WTC11 (cell line): Measurements from ENCODE around the gene EID2. TPM values are rescaled to one million over a fixed set of nuclear protein-coding genes. Genes with fewer than 3 reads are reported as not detected.

Experiments used
- ATAC-seq: fragments of 200-7000 bp; cut with Tn5 transposase; 2 replicates; pipeline ENCODE4 v1.10.0; 2021; ENCODE audit warnings: mild to moderate bottlenecking, moderate library complexity
- CTCF ChIA-PET: fragments of 300-600 bp; sonication (Branson Sonifier 250); formaldehyde crosslinking; loops from one replicate; lab custom pipeline; 2021; ENCODE audit warnings: antibody characterized with exemption; lab: Charles Lee
- POLR2A ChIA-PET: fragments of 350-600 bp; sonication (Branson Sonifier 250); formaldehyde crosslinking; loops from one replicate; lab custom pipeline; 2021; ENCODE audit warnings: antibody characterized with exemption; lab: Charles Lee
- DNase-seq: peaks from one replicate; pipeline ENCODE4 v3.0.0; 2021; ENCODE audit warnings: low spot score
- H3K27ac Mint-ChIP-seq: 2 replicates; pipeline ENCODE4 v1.8.0; 2021; ENCODE audit warnings: mixed read lengths
- H3K27me3 Mint-ChIP-seq: 2 replicates; pipeline ENCODE4 v1.8.0; 2021; ENCODE audit warnings: low read depth, mild to moderate bottlenecking, moderate library complexity, mixed read lengths
- H3K36me3 Mint-ChIP-seq: 2 replicates; pipeline ENCODE4 v1.8.0; 2021; ENCODE audit warnings: mixed read lengths
- H3K4me1 Mint-ChIP-seq: 2 replicates; pipeline ENCODE4 v1.8.0; 2022; ENCODE audit warnings: mixed read lengths
- H3K4me3 Mint-ChIP-seq: 2 replicates; pipeline ENCODE4 v1.8.0; 2021; ENCODE audit warnings: mild to moderate bottlenecking, moderate library complexity, mixed read lengths
- H3K9me3 Mint-ChIP-seq: 2 replicates; pipeline ENCODE4 v1.8.0; 2021; ENCODE audit warnings: mixed read lengths
- GTF2I ChIP-seq: fragments of 250-450 bp; sonication (Bioruptor Pico); conservative IDR thresholded peaks from 2 replicates; pipeline ENCODE4 v1.4.0; 2021; ENCODE audit warnings: mild to moderate bottlenecking
- JUN ChIP-seq: sonication (generic); formaldehyde crosslinking; IDR thresholded peaks from 2 replicates; pipeline ENCODE4 v1.8.0; 2023; ENCODE audit warnings: mild to moderate bottlenecking, missing genetic modification reagents
- MXD4 ChIP-seq: fragments of 250-450 bp; sonication (Bioruptor Pico); IDR thresholded peaks from 2 replicates; pipeline ENCODE4 v1.8.0; 2021; ENCODE audit warnings: mild to moderate bottlenecking, moderate library complexity, borderline replicate concordance
- NFATC4 ChIP-seq: fragments of 250-450 bp; sonication (Bioruptor Pico); IDR thresholded peaks from 2 replicates; pipeline ENCODE4 v1.9.0; 2021; ENCODE audit warnings: mild to moderate bottlenecking
- NFYB ChIP-seq: sonication (generic); formaldehyde crosslinking; conservative IDR thresholded peaks from 2 replicates; pipeline ENCODE4 v1.8.0; 2022; ENCODE audit warnings: low read depth, missing genetic modification reagents
- NR3C1 ChIP-seq: sonication (generic); formaldehyde crosslinking; conservative IDR thresholded peaks from 2 replicates; pipeline ENCODE4 v1.8.1; 2023; ENCODE audit warnings: low read depth, mild to moderate bottlenecking, missing genetic modification reagents
- RELA ChIP-seq: sonication (generic); formaldehyde crosslinking; IDR thresholded peaks from 2 replicates; pipeline ENCODE4 v1.8.1; 2022; ENCODE audit warnings: missing genetic modification reagents, mild to moderate bottlenecking, borderline replicate concordance
- TP53 ChIP-seq: sonication (generic); formaldehyde crosslinking; IDR thresholded peaks from 2 replicates; pipeline ENCODE4 v1.8.1; 2023; ENCODE audit warnings: mild to moderate bottlenecking, missing genetic modification reagents
- ZBTB21 ChIP-seq: sonication (generic); formaldehyde crosslinking; IDR thresholded peaks from 2 replicates; pipeline ENCODE4 v1.8.1; 2023; ENCODE audit warnings: mild to moderate bottlenecking, missing genetic modification reagents, borderline replicate concordance
- ZNF138 ChIP-seq: sonication (generic); formaldehyde crosslinking; conservative IDR thresholded peaks from 2 replicates; pipeline ENCODE4 v1.8.1; 2022; ENCODE audit warnings: mild to moderate bottlenecking, moderate library complexity, missing genetic modification reagents
- ZNF423 ChIP-seq: fragments of 250-450 bp; sonication (Bioruptor Pico); IDR thresholded peaks from 2 replicates; pipeline ENCODE4 v2.1.2; 2022; ENCODE audit warnings: mild to moderate bottlenecking, moderate library complexity
- total RNA-seq: library from RNA; stranded (reverse); gene quantifications from 3 replicates; pipeline ENCODE4 v1.2.3, GENCODE V29; 2021
- TF ChIP-seq, protein P1 (sequence below): sonication (generic); formaldehyde crosslinking; IDR thresholded peaks from 2 replicates; pipeline ENCODE4 v1.8.1; 2023; ENCODE audit warnings: mild to moderate bottlenecking, missing genetic modification reagents, borderline replicate concordance
- TF ChIP-seq, protein P2 (sequence below): fragments of 250-450 bp; sonication (Bioruptor Pico); IDR thresholded peaks from 2 replicates; pipeline ENCODE4 v1.8.0; 2021; ENCODE audit warnings: mild to moderate bottlenecking
- TF ChIP-seq, protein P3 (sequence below): sonication (generic); formaldehyde crosslinking; conservative IDR thresholded peaks from 2 replicates; pipeline ENCODE4 v1.8.1; 2022; ENCODE audit warnings: mild to moderate bottlenecking, missing genetic modification reagents
- TF ChIP-seq, protein P4 (sequence below): fragments of 250-450 bp; sonication (Bioruptor Pico); IDR thresholded peaks from 2 replicates; pipeline ENCODE4 v2.1.2; 2022; ENCODE audit warnings: mild to moderate bottlenecking, moderate library complexity
- TF ChIP-seq, protein P5 (sequence below): sonication (generic); formaldehyde crosslinking; IDR thresholded peaks from 2 replicates; pipeline ENCODE4 v1.8.0; 2023; ENCODE audit warnings: missing genetic modification reagents, mild to moderate bottlenecking, borderline replicate concordance
- TF ChIP-seq, protein P6 (sequence below): sonication (generic); formaldehyde crosslinking; IDR thresholded peaks from 2 replicates; pipeline ENCODE4 v1.8.0; 2022; ENCODE audit warnings: mild to moderate bottlenecking, missing genetic modification reagents

EID2 gene
- total RNA-seq, 1 experiment from 2014 or later: 21.5 TPM

DNA sequence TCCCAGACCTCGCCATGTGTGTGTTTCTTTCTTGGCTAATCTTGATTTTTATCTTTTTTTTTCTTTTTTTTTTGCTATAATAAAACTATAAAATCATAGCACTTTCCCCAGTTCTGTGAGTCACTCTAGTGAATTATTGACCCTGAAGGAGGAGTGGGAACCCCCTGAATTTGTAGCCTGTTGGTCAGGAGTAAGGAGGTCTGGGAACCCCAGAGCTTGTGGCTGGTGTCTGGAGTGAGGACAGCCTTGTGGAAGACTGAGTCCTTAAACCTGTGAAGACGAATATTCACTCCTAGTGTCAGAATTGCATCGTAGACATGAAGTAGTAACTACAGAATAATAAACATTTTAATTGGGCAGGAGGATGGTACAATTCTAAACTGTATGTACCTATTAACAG lies 14.8 kb downstream of the EID2 start:
- no peak for ATAC-seq
- H3K9me3 Mint-ChIP-seq: no peaks in the 10 kb centered on the region
- TF ChIP-seq ZBTB21 (CRISPR knock-in tag): no peak
- TF ChIP-seq, protein P1, sequence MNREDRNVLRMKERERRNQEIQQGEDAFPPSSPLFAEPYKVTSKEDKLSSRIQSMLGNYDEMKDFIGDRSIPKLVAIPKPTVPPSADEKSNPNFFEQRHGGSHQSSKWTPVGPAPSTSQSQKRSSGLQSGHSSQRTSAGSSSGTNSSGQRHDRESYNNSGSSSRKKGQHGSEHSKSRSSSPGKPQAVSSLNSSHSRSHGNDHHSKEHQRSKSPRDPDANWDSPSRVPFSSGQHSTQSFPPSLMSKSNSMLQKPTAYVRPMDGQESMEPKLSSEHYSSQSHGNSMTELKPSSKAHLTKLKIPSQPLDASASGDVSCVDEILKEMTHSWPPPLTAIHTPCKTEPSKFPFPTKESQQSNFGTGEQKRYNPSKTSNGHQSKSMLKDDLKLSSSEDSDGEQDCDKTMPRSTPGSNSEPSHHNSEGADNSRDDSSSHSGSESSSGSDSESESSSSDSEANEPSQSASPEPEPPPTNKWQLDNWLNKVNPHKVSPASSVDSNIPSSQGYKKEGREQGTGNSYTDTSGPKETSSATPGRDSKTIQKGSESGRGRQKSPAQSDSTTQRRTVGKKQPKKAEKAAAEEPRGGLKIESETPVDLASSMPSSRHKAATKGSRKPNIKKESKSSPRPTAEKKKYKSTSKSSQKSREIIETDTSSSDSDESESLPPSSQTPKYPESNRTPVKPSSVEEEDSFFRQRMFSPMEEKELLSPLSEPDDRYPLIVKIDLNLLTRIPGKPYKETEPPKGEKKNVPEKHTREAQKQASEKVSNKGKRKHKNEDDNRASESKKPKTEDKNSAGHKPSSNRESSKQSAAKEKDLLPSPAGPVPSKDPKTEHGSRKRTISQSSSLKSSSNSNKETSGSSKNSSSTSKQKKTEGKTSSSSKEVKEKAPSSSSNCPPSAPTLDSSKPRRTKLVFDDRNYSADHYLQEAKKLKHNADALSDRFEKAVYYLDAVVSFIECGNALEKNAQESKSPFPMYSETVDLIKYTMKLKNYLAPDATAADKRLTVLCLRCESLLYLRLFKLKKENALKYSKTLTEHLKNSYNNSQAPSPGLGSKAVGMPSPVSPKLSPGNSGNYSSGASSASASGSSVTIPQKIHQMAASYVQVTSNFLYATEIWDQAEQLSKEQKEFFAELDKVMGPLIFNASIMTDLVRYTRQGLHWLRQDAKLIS (CRISPR knock-in tag): no peak
- TF ChIP-seq JUN (CRISPR knock-in tag): no peak
- TF ChIP-seq, protein P2, sequence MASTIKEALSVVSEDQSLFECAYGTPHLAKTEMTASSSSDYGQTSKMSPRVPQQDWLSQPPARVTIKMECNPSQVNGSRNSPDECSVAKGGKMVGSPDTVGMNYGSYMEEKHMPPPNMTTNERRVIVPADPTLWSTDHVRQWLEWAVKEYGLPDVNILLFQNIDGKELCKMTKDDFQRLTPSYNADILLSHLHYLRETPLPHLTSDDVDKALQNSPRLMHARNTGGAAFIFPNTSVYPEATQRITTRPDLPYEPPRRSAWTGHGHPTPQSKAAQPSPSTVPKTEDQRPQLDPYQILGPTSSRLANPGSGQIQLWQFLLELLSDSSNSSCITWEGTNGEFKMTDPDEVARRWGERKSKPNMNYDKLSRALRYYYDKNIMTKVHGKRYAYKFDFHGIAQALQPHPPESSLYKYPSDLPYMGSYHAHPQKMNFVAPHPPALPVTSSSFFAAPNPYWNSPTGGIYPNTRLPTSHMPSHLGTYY (CRISPR knock-in tag): no peak
- TF ChIP-seq ZNF138: no peak
- TF ChIP-seq, protein P3, sequence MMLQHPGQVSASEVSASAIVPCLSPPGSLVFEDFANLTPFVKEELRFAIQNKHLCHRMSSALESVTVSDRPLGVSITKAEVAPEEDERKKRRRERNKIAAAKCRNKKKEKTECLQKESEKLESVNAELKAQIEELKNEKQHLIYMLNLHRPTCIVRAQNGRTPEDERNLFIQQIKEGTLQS (CRISPR knock-in tag): no peak
- no peak for TF ChIP-seq NR3C1
- no peak for TF ChIP-seq RELA (CRISPR knock-in tag)
- TF ChIP-seq NFATC4 (CRISPR knock-in tag): no peak
- no peak for TF ChIP-seq TP53 (CRISPR knock-in tag)
- TF ChIP-seq ZNF423 (CRISPR knock-in tag): no peak
- TF ChIP-seq, all 79 proteins: peak for 0
- Mint-ChIP-seq H3K36me3 (peaks cover 11% of the 10 kb centered on the region), H3K4me3 (no peak overlapping the region), H3K27me3 (no peaks in the 10 kb centered on the region), H3K4me1 (no peaks in the 10 kb centered on the region), H3K27ac (no peak overlapping the region)
- DNase-seq: no peak
- ChIA-PET CTCF (interaction anchor here (0.7 to 2.5 kb wide), 3 partner anchors 11 to 50 kb away, joined by 3 to 15 read pairs (median 3); no protein-coding TSS in a partner anchor), POLR2A (interaction anchor here (0.6 kb wide), 1 partner anchor 339 kb away, joined by 4 read pairs; no protein-coding TSS in a partner anchor)

DNA sequence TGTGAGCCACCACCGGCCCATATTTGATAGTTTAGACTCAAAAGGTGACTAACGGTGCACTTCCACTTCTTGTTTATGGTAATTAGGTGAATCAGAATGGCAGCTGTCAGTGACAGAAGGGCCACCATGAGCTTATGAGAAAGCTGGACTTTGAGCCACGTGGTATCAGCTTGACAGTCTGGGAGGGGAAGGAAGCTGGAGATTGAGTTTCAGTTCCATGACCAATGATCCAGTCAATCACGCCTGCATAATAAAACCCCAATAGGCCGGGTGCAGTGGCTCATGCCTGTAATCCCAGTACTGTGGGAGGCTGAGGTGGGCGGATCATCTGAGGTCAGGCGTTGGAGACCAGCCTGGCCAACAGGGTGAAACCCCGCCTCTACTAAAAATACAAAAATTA lies 15.5 kb downstream of the EID2 start:
- ATAC-seq: no peak

DNA sequence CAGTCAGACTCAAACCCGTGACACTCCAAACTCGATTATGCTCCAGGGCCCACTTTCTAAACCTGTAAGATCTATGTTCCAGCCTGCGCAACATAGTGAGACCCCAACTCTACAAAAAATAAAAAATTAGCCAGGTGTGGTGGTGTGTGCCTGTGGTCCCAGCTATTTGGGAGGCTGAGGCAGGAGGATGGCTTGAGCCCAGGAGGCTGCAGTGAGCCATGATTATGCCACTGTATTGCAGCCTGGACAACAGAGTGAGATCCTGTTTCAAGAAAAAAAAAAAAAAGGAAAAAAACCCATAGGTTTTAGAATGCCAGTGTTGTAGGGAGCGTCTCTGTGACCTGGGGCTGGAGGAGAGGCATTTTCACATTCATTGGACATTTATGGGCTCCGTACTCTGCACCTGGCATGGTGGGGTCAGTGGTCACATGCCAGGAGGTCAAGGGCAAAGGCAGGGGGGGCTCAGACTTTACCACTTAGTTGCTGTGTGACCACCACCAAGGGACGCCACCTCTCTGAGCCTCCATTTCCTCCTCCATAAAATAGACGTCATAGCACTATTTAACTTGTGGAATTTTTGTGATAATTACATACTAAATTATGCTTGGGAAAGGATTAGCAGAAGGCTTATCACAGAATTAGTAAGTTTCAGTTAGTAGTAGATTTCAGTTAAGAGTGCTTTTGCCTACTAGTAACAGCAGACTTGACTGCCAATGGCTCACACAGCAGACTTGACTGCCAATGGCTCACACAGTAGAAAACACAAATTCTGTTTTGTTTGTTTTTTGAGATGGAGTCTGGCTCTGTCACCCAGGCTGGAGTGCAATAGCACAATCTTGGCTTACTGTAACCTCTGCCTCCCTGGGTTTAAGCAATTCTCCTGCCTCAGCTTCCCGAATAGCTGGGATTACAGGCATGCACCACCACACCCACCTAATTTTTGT lies 19.1 kb downstream of the EID2 start:
- H3K36me3 Mint-ChIP-seq: peaks cover 16% of the 10 kb centered on the region
- no peaks in the 10 kb centered on the region; the same call in 1 of the 2 replicates for H3K9me3 Mint-ChIP-seq
- ChIA-PET POLR2A (interaction anchor here (0.7 kb wide), 1 partner anchor 32 kb away, joined by 4 read pairs; no protein-coding TSS in a partner anchor), CTCF (interaction anchor here (1.2 to 3.3 kb wide), 3 partner anchors 8 to 23 kb away, joined by 3 to 21 read pairs (median 8); partner anchors contain the start of gene EID2B)
- DNase-seq (no peak), ATAC-seq (no peak)
- H3K4me1 Mint-ChIP-seq: peaks cover 24% of the 10 kb centered on the region
- H3K27me3 Mint-ChIP-seq: no peaks in the 10 kb centered on the region; the same call in 1 of the 2 replicates
- H3K4me3 Mint-ChIP-seq: no peak overlapping the region
- H3K27ac Mint-ChIP-seq: no peak overlapping the region
- TF ChIP-seq, protein P4, sequence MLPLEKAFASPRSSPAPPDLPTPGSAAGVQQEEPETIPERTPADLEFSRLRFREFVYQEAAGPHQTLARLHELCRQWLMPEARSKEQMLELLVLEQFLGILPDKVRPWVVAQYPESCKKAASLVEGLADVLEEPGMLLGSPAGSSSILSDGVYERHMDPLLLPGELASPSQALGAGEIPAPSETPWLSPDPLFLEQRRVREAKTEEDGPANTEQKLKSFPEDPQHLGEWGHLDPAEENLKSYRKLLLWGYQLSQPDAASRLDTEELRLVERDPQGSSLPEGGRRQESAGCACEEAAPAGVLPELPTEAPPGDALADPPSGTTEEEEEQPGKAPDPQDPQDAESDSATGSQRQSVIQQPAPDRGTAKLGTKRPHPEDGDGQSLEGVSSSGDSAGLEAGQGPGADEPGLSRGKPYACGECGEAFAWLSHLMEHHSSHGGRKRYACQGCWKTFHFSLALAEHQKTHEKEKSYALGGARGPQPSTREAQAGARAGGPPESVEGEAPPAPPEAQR (CRISPR knock-in tag): no peak
- TF ChIP-seq NFYB (CRISPR knock-in tag) (no peak), GTF2I (CRISPR knock-in tag) (no peak)
- TF ChIP-seq, protein P5, sequence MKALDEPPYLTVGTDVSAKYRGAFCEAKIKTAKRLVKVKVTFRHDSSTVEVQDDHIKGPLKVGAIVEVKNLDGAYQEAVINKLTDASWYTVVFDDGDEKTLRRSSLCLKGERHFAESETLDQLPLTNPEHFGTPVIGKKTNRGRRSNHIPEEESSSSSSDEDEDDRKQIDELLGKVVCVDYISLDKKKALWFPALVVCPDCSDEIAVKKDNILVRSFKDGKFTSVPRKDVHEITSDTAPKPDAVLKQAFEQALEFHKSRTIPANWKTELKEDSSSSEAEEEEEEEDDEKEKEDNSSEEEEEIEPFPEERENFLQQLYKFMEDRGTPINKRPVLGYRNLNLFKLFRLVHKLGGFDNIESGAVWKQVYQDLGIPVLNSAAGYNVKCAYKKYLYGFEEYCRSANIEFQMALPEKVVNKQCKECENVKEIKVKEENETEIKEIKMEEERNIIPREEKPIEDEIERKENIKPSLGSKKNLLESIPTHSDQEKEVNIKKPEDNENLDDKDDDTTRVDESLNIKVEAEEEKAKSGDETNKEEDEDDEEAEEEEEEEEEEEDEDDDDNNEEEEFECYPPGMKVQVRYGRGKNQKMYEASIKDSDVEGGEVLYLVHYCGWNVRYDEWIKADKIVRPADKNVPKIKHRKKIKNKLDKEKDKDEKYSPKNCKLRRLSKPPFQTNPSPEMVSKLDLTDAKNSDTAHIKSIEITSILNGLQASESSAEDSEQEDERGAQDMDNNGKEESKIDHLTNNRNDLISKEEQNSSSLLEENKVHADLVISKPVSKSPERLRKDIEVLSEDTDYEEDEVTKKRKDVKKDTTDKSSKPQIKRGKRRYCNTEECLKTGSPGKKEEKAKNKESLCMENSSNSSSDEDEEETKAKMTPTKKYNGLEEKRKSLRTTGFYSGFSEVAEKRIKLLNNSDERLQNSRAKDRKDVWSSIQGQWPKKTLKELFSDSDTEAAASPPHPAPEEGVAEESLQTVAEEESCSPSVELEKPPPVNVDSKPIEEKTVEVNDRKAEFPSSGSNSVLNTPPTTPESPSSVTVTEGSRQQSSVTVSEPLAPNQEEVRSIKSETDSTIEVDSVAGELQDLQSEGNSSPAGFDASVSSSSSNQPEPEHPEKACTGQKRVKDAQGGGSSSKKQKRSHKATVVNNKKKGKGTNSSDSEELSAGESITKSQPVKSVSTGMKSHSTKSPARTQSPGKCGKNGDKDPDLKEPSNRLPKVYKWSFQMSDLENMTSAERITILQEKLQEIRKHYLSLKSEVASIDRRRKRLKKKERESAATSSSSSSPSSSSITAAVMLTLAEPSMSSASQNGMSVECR (CRISPR knock-in tag): no peak

More for the DNA sequence above, 15.5 kb downstream of the EID2 start:
- POLR2A ChIA-PET: interaction anchor here (0.6 kb wide), 1 partner anchor 27 kb away, joined by 3 read pairs; no protein-coding TSS in a partner anchor
- CTCF ChIA-PET: interaction anchor here (1.2 to 2.5 kb wide), 3 partner anchors 10 to 50 kb away, joined by 3 to 15 read pairs (median 3); no protein-coding TSS in a partner anchor
- Mint-ChIP-seq H3K27ac (no peak overlapping the region), H3K4me3 (no peak overlapping the region), H3K4me1 (no peaks in the 10 kb centered on the region), H3K9me3 (no peaks in the 10 kb centered on the region), H3K27me3 (no peaks in the 10 kb centered on the region), H3K36me3 (peaks cover 11% of the 10 kb centered on the region)
- no peak for TF ChIP-seq MXD4
- TF ChIP-seq NFYB (CRISPR knock-in tag): no peak
- TF ChIP-seq, protein P6, sequence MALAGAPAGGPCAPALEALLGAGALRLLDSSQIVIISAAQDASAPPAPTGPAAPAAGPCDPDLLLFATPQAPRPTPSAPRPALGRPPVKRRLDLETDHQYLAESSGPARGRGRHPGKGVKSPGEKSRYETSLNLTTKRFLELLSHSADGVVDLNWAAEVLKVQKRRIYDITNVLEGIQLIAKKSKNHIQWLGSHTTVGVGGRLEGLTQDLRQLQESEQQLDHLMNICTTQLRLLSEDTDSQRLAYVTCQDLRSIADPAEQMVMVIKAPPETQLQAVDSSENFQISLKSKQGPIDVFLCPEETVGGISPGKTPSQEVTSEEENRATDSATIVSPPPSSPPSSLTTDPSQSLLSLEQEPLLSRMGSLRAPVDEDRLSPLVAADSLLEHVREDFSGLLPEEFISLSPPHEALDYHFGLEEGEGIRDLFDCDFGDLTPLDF: no peak
- DNase-seq: no peak
